Astrocyte of the hippocampus (primary cell): ENCODE results near the gene JDP2.

ENCODE experiments used
- DNase-seq: peaks from one replicate; pipeline ENCODE4 v3.0.0; 2011; ENCODE audit warnings: low read depth, low spot score

JDP2 gene

DNA sequence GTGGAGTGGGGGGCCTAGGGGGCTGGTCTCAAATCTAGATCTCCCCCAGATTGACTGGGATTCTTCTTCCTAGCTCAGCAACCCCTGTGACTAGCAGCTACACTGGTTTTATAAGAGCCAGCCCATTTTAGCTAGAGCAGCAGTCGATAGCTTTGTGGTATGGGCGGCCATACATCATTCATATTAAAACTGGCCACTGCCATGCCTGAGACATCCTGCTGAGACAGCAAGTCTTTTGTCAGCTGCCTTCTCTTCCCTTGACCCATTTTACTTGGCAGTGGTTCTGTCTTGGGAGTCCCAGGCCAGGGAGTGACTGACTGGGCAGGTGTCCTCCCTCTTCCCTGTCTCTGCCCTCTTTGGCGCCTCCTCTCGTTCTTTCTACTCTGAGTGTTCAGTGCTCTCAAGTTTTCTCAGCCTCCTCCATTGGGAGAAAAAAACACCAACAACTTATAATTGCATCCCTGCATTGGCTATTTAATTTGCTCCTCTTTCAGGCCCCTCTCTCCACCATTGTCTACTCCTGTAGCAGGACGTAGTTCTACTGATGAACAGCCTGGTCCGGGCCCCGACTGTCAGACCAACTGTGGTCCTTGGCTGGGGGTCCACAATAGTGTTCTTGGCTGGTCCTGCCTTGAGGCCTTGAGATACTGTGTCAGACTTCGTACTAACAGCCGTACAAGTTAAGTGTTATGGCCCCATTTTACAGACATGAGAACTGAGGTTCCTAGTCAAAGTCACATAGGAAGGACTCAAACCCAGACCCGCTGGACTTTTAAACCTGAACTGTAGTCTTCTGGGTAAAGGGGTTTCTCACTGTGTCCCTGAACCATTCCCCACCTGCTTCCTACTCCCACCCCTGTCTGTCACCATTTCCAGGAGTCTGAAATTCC is 18.3 kb upstream of the JDP2 start:
- no peak for DNase-seq

DNA sequence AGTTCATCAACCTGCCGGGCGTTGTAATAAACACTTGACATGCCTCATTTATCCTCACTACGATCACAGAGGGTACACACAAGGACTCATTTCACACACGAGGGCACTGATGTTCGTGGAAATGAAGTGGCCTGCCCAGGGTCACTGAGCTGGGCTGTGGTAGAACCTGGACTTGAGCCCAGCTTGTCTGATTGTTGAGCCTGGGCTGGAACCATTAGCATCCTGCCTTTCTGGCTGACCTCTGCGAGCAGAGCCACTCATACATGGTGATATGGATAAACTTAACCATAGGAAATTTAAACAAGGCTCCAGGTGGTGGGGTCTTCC is 16.6 kb upstream of the JDP2 start:
- no peak for DNase-seq

DNA sequence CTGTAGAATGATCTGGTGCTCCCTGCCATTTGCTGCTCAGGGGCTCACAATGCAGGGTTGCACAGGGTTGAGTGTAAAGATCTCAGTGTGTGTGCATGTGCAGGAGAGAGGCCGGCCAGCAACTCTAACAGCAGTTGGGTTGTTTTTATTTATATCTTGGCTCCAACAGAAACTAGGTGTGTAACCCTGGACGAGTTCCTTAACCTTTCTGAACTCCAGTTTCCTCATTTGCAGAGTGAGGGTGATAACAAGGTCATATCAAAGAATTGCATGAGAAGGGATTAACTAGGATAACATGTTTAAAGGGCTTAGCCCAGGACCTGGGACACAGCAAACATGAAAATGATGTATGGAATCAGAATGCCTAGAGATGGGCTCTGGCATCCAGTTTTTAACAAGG is 14.8 kb upstream of the JDP2 start:
- DNase-seq, result no peak

DNA sequence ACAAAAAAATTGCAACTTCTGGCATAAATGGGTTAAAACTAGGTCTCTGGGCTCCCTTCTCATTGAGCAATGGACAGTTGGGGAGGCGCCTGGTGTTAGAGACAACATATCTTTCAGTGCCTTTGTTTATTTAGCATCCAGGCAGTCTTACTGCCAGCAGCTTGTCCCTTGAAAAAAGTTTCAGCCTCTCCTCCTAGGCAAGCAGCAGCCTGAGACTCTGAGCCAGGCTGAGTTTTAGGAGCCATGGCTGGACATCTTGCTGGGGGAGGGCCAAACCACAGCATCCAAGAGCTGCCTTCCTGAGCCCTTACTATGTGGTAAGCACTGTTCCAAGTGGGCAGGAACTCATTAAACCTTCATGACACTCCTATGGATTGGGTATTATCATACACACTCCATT is 10.1 kb upstream of the JDP2 start:
- peak; percentile 67 for DNase-seq

DNA sequence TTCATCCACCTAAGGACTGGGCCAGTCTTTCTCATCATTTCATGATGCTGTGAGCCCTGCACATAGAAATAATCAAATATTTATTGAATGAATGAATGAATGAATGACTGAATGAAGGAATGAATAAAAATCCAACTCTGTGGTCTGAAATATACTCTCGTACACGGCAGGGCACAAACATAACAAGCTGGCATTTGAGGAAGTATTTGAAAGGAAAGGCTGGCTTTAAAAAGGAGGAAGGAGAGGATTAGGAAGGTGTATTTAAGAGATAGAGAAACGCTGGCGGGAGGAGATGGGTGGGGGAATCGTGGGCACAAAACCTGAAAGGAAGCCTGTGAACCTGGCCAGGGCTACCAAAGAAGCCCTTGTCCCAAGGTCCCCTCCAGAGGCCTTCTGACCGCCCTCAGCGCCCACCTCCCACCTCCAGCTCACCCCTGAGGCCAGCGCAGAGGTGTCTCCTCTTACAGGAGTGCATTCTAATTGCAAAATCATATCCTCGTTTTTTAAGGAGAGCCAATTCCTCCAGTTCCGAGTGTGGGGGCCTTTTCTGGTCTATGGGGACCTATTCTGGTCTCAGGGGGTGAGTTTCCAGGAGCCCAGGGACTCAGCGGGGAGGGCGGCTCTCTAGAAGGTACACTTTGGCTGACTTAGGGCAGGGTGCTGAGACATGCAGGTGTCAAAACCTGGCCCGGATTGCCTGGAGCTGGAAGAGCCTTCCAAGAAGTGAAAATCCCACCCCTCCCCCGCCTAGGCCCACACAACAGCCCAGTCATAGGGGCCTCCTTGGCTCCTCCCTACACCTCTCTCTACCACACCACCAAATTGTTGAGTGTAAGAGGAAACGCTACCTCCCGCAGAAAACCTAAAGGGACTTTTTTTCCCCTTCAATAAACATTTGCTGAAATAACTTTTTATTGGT is 8.7 kb upstream of the JDP2 start:
- DNase-seq, result peak; percentile 43

DNA sequence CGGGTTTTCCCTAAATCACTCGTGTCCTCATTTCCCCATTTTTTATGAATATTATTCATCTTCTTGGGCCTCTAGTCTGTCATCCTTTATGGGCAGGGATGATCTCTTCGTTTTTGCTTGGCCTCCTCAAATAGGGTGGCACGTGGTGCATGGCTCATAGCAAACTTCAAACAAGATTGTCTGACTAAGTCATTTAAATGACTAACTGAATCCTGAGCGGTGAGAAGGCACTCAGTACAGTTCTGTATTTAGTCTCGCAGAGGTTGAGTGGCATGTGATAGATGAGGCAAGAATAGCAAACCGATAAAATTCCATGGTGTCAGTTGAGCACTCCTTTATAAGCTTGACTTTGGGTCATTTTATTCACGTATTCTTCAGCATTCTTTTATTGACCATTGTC is 5.7 kb upstream of the JDP2 start:
- peak; percentile 52 for DNase-seq

DNA sequence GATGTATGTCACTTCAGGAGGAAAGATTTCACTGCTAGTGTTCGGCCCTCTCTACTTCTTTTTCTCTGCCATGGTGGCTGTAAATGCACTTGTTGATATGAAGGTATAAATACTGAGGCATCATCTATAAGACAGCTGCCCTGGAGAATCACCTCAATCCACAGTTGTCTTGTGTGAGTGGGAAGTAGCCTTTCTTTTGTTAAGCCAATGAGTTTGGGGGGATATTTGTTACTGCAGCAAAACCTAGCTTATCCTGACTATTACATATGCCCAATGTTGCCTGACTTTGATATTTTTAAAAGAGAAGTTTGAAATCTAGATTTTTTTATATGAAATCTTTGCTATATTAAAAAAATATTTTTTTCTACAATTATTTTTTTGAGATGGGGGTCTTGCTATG is 3.3 kb upstream of the JDP2 start:
- no peak for DNase-seq

DNA sequence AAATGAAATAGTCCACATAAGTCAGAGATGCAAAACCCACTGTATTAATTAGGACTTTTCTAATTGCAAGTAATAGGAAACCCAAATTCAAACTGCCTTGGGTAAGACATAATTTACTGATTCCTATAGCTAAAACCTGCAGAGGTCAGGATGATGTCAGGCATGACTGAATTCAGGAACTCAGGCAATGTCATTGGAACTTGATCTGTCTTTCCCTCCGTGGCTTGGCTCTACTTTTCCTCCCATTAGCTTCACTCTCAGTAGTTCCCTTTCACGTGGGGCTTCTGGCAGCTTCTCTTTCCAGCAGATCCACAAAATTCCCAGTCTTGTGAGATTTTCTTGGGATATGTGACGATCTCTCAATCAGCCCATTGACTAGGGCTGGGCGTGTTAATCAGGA is 2.4 kb upstream of the JDP2 start:
- DNase-seq, result no peak

DNA sequence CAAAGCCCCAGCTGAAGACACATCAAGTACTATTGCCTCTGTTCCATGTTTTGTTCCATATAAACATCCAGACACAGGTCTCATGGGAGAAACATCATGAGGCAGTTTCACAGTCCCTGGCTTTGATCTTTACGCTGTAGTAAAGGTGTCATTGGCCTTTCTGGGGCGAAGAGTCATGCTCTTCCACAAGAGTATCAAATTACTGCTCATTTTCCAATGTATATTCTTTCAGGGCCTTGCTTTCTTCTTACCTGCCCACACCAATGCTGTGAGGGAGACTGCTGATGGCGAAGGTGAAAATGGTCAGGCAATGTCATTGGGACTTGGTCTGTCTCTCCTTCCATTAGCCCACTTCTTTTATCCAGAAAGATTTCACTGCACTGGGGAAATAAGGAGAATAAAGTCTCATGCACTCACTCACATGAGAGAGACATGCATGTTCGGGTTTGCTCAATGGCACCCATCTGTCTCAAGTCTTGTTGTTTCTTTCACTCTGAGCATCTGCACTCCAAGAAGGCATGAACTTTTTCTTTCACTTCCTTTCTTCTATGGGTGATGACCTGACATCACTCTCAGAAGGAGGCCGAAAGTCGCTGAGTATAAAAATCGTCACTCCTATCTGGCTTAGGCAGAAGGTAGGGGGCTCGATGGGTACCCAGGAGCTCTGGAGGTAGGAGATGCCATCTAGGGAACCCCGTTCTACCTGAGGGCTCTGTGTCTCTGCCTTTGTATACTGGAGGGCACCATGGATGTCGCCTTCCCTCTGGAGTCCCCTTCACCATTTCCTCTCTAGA is 1.3 kb upstream of the JDP2 start:
- no peak for DNase-seq

DNA sequence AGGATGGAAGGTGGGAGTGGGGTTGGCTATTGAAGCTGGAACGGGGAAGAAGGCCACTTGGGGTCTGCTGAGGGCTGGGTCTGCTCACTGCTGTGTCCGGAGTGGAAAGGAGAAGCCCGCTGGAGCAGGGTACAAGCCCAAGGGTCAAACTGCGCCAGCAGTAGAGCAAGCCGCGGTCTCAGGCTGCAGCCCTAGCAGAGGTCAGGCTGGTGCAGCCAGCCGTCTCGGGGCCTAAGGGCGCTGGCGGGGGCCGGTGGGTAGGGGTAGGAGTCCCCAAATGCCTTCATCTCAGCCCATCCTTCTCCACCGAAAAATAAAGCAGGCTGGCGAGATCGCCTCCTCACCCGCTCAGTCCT is 718 bp upstream of the JDP2 start:
- DNase-seq, result no peak

DNA sequence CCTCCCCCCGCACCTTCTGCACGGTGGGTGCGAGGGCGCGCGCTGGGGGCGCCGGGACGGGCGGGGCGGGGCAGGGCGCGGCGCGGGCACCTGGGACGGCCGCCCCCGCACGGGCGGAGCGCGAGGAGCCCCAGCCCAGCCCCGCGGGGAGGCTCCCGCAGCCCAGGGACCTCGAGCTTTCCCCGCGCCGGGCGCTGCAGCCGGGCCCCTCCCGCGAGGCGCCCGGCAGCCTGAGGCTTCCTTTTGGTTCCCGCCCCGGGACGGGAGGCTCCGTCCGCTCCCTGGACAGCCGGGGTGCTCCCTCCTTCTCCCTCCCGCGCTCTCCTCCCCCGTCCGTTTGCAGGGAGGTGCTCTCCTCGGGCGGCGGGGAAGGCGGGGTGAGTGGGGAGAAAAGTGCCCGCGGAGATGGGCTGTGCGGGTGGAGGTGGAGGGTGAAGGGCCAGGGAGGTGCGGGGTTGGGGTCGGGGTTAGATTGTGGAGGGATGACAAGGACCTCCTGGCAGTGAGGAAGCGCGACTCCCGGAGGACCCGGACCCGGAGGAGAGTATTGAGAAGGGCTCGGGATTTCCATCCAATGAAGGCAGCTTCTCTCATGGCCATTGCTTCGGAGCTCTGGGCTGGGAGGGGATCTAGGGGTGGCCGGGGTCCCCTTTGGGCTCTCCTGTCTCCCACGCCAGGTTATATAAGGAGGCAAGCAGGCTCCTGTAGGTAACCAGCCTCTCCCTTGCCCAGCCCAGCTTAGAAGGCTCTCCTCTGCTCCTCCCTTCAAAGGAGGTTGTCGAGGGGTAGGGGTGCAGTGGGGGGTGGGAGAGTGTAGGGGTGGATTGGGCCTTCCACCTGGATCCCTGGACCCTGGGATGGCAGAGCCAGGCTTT is 645 bp downstream of the JDP2 start:
- DNase-seq, result peak; percentile 48

DNA sequence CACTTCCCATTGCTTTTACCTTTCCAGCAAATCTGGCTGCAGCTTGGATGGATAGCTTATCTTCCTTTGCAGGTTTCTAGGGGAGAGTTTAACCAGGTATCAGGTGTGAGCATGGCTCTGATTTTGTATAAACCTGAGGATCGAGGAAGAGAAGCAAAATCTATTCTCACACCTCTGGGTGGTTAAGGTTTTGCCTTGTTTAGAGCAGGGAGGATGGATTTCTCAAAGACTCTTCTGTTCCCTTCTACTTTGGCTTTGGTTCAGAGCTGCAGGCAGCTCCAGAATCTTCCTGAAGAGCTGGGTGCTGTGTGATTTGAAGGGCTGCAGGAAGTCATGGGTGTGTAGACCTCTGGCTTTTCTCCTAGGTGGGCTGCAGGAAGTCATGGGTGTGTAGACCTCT is 1.7 kb downstream of the JDP2 start:
- no peak for DNase-seq

DNA sequence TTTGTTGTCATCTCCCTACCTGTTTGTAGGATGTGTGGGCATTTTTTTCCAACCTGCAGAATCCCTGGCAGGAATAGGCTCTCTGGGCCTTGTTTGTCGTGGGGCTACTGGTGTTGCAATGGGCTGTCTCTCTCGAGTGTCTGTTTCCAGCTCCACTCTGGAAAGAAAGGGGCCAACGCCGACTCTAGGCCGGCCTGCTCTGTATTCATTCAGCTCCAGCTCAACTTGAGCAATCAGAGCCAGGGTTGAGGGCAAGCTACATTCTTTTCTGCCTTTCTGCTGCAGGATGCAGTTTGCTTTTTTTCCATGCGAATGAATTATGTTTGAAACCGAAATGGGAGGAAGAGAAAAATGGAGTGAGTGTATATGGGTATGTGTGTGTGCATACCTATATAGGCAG is 2.3 kb downstream of the JDP2 start:
- peak; percentile 45 for DNase-seq

DNA sequence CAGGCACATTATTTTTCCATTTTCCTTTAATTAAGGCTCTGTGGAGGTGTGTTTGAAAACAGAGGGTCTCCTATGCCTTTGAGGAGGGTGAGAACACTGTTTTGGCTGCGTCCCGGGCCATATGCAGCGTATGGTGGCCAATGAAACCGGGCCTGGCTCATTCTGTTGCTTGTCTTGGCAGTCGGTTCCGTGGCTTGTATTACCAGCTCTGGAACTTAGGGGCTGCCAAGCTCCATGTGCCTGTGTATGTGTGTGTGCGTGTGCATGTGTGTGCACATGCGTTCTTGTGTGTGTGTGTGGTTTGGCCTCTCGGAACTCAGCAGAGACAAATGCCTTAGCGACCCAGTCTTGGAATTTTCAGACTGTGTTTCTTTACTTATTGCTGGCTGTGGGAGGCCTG is 2.7 kb downstream of the JDP2 start:
- peak; percentile 49 for DNase-seq

DNA sequence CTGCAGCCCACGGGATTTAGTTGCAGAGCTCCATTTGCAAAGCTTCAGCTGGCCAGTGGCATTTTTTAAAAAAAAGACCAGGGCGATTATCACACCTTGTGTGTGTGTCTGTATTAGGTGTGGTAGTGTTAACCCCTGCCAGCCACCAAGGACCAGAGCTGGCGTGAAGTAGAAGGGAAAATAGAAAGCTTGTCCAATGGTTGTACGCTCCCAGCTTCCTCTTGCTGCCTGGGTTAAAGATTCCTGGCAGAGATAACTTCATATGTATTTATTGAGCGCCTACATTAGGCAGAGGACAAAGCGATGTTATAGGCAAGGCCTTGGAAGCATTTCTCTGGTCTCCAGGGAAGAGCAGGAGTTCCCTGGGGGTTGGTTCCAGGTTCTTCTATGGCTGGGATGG is 3.2 kb downstream of the JDP2 start:
- DNase-seq, result no peak

DNA sequence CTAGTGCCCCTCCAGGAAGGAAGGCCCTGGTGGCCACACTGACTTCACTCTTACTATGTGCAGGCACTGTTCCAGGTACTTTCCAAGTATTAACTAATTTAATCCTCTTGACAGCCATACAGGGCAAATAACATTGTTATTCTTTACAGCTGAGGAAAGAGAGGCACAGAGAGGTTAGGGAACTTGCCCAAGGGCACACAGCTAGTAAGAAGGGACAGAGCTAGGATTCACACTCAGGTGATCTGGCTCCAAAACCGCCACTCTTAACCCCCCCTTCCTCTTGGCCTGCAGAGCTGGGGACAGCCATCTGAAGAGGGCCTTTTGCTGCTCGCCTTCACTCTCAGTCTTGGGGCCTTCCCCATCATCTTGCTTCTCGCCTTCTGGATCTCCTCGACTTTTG is 4.0 kb downstream of the JDP2 start:
- DNase-seq, result no peak

DNA sequence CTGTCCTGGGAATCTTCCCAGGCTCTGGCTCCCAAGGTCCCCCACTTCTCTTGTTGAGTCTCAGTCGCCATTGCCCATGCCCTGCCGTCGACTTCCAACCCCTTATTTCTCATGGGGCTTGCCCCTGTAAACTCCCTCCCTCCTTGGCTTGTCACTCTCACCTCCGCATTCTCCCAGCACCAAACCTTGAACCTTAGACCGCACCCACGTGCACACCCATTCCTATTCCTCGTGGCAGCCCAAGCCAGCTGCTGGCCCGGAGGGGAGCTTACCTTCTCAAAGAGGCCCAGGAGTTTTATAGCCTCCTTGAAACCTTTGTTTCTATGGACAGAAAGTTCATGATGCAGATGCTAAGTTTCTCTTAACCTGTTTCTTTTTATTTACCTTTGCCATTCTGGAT is 4.6 kb downstream of the JDP2 start:
- no peak for DNase-seq

DNA sequence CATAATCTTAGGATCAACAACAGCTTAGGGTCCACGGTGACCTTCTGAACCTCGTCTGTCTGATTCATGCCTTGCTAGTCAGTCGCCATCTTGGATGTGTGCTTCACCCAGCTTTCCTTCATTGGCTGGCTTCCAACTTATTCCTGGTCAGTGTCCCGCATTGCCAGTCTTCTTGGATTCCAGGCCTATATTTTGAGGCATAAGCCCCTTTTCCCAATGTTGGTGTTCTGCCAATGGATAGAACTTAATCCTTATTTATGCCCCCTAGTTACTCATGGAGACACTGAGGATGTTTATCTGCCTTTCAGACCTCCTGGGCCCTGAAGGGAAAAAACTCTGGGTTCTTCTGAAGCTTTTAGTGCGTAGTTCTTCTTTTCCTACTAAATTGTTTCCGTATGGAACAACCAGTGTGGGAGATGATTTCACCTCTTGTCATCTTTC is 5.8 kb downstream of the JDP2 start:
- DNase-seq, result no peak

DNA sequence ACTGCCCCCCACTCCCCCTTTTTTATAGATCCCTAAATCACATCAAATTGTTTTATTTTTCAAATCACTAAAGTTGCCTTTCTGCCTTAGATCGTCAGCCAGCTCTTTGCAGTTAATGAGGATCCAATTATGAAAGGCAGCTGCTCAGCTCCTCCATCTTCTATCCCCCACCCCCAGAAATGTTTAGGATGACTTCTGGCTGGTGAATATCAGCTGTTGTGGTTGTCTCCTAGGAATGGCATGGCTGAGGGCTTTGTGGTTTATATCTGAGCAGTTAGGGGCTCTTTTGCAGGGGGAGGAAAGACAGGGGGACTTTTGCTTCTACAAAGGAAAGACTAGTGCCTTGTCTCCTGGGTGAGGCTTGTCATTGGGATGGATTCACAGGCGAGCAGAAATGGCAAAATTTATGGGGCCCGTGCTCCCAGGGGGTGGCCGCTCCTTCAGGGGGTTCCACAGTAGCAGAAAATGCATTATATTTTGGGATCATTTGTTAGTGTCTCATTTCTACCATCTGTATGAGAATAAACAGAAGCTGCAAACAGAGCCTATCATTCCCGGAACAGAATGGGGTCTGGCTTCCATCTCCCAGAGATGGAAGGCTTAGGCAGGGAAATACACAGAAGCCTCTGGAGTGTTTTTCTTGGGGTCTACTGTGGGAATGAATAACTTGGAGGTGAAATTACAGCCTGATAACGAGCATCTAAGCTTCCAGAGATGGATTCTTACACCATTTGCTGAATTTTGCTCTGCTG is 6.5 kb downstream of the JDP2 start:
- no peak for DNase-seq

DNA sequence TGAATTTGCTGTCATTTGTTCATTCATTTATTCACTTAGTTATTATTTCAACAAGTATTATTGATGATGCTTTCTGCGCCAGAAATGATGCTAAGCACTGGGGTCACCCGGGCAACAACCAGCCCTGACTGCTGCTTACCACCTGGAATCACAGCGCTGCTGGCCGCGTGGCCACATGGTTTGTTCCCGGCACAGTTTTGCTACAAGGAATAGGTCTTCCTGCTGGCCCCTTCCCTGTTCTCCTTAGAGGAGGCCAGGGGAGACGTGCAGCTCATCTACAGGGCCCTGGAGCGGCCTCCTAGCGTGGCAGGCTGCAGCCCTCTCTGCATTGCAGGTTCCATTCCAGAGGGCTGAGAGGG is 7.0 kb downstream of the JDP2 start:
- DNase-seq, result no peak

DNA sequence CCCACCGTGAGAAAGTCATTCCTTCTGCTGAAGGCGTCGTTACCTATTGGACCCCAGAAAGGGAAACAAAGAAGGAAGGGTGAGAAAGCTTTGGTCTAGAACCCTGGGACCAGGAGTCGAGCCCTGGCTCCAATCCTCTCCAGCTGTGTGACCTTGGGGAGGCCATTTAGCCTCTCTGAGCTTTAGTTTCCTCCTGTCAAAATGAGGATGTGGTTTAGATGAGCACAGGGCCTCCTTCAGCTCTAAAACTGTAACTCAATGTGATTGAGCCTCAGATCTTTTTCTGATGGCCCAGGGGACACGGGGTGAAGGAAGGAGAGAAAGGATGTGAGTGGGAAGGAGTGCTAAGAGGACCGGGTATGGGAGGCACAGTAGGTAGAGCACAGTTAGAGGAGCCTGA is 7.7 kb downstream of the JDP2 start:
- no peak for DNase-seq
